GM10248 (cell line): Measurements from ENCODE around the gene FYB1.

Source experiments
- CTCF ChIA-PET: fragments of 300-600 bp; sonication (Branson Sonifier 250); formaldehyde crosslinking; extraction: SDS; loops from one replicate; lab custom pipeline; 2021; ENCODE audit warnings: antibody characterized with exemption; lab: Yijun Ruan, JAX
- POLR2A ChIA-PET: fragments of 350-650 bp; sonication (Branson Sonifier 250); formaldehyde crosslinking; extraction: SDS; loops from one replicate; lab custom pipeline; 2020; ENCODE audit warnings: antibody characterized with exemption; lab: Yijun Ruan, JAX
- DNase-seq: peaks from one replicate; pipeline ENCODE4 v3.0.0; 2012; ENCODE audit errors: extremely low spot score
- CTCF ChIP-seq: IDR thresholded peaks from 2 replicates; pipeline ENCODE4 v1.5.1; 2012; ENCODE audit warnings: mild to moderate bottlenecking, low read depth; ENCODE audit errors: extremely low read depth, missing control alignments, control extremely low read depth

FYB1 gene

DNA sequence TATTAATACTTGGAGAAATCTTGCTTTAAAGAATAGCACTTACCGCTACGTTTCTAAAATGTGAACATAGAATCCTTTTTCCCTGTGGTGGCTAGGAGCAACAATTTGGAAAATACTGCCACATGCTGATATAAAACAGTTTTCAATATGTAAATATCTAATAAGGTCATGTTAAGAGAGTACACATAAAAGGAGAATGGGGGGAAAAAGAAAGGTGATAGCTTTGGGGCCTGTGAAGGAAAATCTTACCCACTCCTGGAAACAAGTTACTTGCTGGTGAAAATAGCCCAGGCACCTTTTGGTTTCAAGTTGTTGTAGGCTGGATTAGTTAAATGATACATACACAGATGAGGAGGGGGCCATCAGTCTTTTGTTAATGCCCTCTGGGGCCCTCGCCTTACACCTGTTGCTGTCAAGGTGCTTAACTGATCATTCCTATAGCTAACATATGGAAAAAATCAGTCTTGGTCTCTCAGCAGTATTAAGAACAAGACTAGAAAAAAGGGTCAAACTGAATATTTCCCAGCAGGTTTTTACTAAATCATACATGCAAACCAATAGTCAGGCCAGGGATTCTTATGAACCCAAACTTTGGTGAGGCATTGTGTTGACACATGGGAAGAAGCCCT, 24.1 kb downstream of the FYB1 start:
- no peak for DNase-seq

GRCh38 chr5:39194466-39195136, 24.8 kb downstream of the FYB1 start:
- TF ChIP-seq CTCF: no peak
- CTCF ChIA-PET: interaction anchor here (1.4 to 3.3 kb wide), 2 partner anchors 23 to 89 kb away, joined by 5 to 13 read pairs; no protein-coding TSS in a partner anchor
- no peak for DNase-seq
- POLR2A ChIA-PET: no interaction called here

More for the DNA sequence above, 24.1 kb downstream of the FYB1 start:
- POLR2A ChIA-PET: no interaction called here
- no peak for TF ChIP-seq CTCF
- CTCF ChIA-PET: interaction anchor here (1.0 to 3.3 kb wide), 6 partner anchors 9 to 88 kb away, joined by 4 to 13 read pairs (median 6); no protein-coding TSS in a partner anchor

- ChIA-PET POLR2A (no interaction called here), CTCF (interaction anchor here (1.4 to 3.3 kb wide), 3 partner anchors 24 to 90 kb away, joined by 5 to 13 read pairs (median 5); no protein-coding TSS in a partner anchor)
- DNase-seq: no peak
- TF ChIP-seq CTCF: no peak
These were observed 25.6 kb downstream of the FYB1 start for GRCh38 chr5:39193553-39194465.

DNA sequence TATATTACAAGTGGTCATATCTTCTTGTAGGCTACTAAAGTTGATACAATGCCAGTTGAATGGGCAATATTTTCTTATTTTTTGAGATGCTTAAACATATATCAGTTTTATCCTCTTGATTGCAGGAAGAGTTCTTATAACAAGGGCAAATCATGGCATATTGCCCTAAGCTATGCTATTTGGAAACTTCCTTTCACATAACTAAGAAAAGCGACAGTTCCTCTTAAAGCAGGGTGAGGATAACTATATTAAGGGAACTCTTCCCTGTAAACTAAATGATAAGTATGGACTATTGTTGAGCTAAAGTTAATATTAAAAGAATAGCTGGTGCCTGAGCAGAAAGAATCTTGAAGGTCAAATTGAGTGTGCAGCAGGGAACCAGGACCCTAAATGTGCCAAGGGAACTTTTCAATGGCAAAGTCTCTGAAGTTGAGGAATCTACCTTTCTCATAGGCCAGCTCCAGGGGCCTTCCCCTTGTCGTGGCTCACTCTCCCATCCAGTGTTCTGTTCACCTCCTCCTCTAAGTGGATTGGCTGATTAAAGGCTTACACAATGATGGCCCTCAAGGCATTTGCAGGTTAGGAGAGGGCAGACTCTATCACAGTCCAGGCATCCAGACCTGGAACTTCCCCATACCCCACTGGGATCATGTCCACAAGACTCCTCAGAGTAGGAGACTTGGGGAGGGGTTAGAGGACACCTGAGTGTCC, 26.8 kb downstream of the FYB1 start:
- TF ChIP-seq CTCF: no peak
- DNase-seq: no peak
- POLR2A ChIA-PET: no interaction called here
- CTCF ChIA-PET: interaction anchor here (0.7 to 1.5 kb wide), 2 partner anchors 10 to 25 kb away, joined by 3 to 5 read pairs; no protein-coding TSS in a partner anchor

DNA sequence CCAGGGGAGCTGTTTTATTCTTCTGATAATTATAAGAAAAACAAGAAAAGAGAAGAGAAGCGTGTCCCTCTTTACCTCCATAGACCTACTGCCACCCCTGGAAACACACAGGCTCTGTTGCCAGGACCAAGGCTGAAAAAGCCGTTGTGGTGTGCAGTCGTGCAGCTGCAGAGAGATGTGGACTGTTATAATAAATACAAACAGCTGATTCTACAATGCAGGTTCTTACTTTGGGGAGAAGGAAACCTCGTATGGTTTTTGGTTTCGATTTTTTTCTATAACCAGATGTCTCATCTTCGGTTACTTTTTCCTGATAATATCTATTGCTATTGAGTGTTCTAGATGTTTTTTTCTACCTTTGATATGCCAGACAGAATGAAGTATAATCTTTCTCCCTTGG, 28.1 kb downstream of the FYB1 start:
- TF ChIP-seq CTCF: no peak
- no peak for DNase-seq
- POLR2A ChIA-PET: interaction anchor here (0.6 kb wide), 1 partner anchor 137 kb away, joined by 3 read pairs; no protein-coding TSS in a partner anchor
- CTCF ChIA-PET: interaction anchor here (1.5 to 1.7 kb wide), 2 partner anchors 92 to 110 kb away, joined by 3 to 4 read pairs; no protein-coding TSS in a partner anchor
